Nephron (organoid): Measurements from ENCODE around the gene SSNA1.

Experiments used
- H3K27ac Mint-ChIP-seq, 3 experiments: 2 replicates each; pipeline ENCODE4 v1.8.0; 2020; ENCODE audit warnings: mixed read lengths in 3 of 3, mild to moderate bottlenecking in 2 of 3, moderate library complexity in 1 of 3
- H3K27me3 Mint-ChIP-seq: 2 replicates; pipeline ENCODE4 v1.8.0; 2021; ENCODE audit warnings: low read depth, mild to moderate bottlenecking, moderate library complexity, mixed read lengths
- H3K36me3 Mint-ChIP-seq: 2 replicates; pipeline ENCODE4 v1.8.0; 2020; ENCODE audit warnings: low read depth, mixed read lengths
- H3K4me1 Mint-ChIP-seq: 2 replicates; pipeline ENCODE4 v1.8.0; 2020; ENCODE audit warnings: mixed read lengths
- H3K4me3 Mint-ChIP-seq, 3 experiments: 2 replicates each; pipeline ENCODE4 v1.8.0; 2020; ENCODE audit warnings: mild to moderate bottlenecking in 3 of 3, mixed read lengths in 3 of 3, moderate library complexity in 2 of 3
- H3K9me3 Mint-ChIP-seq: 2 replicates; pipeline ENCODE4 v1.8.0; 2020; ENCODE audit warnings: mixed read lengths
- TF ChIP-seq, protein P1 (sequence below), 3 experiments: fragments of 200-600 bp; sonication (generic); IDR thresholded peaks; one replicate each; pipeline ENCODE4 v1.5.0; 2021; ENCODE audit warnings: antibody characterized with exemption in 3 of 3; ENCODE audit not compliant: unreplicated experiment in 3 of 3

Gene SSNA1

DNA sequence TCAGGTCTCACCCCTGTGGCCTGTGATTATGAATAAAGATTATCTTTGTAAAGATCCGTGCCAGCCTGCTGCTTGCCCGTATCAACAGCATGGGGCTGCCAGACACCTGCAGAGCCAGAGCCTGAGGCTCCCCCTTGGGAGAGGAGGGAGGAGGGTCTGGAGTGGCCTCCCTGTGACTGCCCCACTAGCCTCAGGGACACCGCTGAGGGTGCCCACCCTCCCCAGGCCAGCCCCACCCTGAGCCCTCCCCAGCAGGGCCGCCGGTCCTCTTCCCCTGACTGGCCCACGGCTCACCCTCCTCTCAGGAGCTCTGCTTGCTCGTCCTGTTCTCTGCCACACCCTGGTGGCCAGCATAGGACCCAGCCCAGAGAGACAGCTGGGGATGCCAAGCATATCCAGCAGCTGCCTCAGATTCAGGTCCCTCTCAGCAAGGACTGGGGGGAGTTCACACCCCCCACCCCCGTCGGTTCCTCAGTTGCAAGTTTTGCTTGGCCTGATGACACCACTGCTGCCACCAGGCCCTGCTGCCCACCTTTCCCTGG, 1.9 kb downstream of the SSNA1 start:
- TF ChIP-seq, protein P1, sequence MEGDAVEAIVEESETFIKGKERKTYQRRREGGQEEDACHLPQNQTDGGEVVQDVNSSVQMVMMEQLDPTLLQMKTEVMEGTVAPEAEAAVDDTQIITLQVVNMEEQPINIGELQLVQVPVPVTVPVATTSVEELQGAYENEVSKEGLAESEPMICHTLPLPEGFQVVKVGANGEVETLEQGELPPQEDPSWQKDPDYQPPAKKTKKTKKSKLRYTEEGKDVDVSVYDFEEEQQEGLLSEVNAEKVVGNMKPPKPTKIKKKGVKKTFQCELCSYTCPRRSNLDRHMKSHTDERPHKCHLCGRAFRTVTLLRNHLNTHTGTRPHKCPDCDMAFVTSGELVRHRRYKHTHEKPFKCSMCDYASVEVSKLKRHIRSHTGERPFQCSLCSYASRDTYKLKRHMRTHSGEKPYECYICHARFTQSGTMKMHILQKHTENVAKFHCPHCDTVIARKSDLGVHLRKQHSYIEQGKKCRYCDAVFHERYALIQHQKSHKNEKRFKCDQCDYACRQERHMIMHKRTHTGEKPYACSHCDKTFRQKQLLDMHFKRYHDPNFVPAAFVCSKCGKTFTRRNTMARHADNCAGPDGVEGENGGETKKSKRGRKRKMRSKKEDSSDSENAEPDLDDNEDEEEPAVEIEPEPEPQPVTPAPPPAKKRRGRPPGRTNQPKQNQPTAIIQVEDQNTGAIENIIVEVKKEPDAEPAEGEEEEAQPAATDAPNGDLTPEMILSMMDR (IDR thresholded peaks at IDR 0.05; ENCODE audit: unreplicated experiment in 3 of 3) = no peak
- H3K27me3 Mint-ChIP-seq = no peaks in the 10 kb centered on the region

GRCh38 chr9:137191245-137191644, 2.8 kb downstream of the SSNA1 start:
- Mint-ChIP-seq H3K4me1 (peaks cover 32% of the 10 kb centered on the region), H3K36me3 (no peaks in the 10 kb centered on the region), H3K4me3 (peak overlapping the region; percentile 77 to 88 (median 85)), H3K27me3 (no peaks in the 10 kb centered on the region), H3K27ac (no peak overlapping the region), H3K9me3 (no peaks in the 10 kb centered on the region)
- TF ChIP-seq, protein P1 (IDR thresholded peaks at IDR 0.05; ENCODE audit: unreplicated experiment in 3 of 3) = no peak

More for the DNA sequence above, 1.9 kb downstream of the SSNA1 start:
- Mint-ChIP-seq H3K36me3 (no peaks in the 10 kb centered on the region), H3K4me1 (peaks cover 32% of the 10 kb centered on the region), H3K27ac (peak overlapping the region in 2 of 3 experiments; percentile 53 to 68), H3K4me3 (peak overlapping the region; percentile 85 to 90 (median 88)), H3K9me3 (no peaks in the 10 kb centered on the region)

GRCh38 chr9:137191691-137192447, 3.4 kb downstream of the SSNA1 start:
- Mint-ChIP-seq H3K4me1 (peaks cover 28% of the 10 kb centered on the region), H3K27me3 (no peaks in the 10 kb centered on the region), H3K4me3 (peak overlapping the region in 1 of 3 experiments; percentile 88), H3K9me3 (no peaks in the 10 kb centered on the region), H3K27ac (no peak overlapping the region), H3K36me3 (no peaks in the 10 kb centered on the region)
- TF ChIP-seq, protein P1 (IDR thresholded peaks at IDR 0.05; ENCODE audit: unreplicated experiment in 3 of 3) = no peak

DNA sequence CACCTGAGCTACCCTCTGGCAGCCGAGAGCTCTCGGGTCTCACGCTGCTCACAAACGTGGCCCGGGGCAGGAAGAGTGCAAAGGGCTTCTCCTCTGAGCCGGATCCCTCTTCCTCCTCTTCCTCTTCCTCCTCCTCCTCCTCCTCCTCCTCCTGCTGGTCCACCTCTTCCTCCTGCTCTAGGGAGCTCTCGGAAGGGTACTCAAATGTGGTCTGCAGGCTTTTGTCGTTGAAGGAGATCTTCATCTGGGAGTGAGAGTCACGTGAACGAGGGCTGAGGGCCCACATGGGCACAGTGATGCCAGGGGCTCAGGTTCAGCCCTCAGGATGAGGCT, 3.9 kb downstream of the SSNA1 start:
- H3K36me3 Mint-ChIP-seq = no peaks in the 10 kb centered on the region
- peaks cover 22% of the 10 kb centered on the region for H3K4me1 Mint-ChIP-seq
- no peaks in the 10 kb centered on the region for H3K27me3 Mint-ChIP-seq
- no peak overlapping the region for H3K27ac Mint-ChIP-seq
- TF ChIP-seq, protein P1 (IDR thresholded peaks at IDR 0.05; ENCODE audit: unreplicated experiment in 3 of 3) = no peak
- no peaks in the 10 kb centered on the region for H3K9me3 Mint-ChIP-seq
- peak overlapping the region in 2 of 3 experiments; percentile 31 to 38 for H3K4me3 Mint-ChIP-seq

- H3K9me3 Mint-ChIP-seq = no peaks in the 10 kb centered on the region
- H3K27me3 Mint-ChIP-seq = no peaks in the 10 kb centered on the region
- H3K4me1 Mint-ChIP-seq = peaks cover 18% of the 10 kb centered on the region
- H3K4me3 Mint-ChIP-seq = no peak overlapping the region
- TF ChIP-seq, protein P1 (IDR thresholded peaks at IDR 0.05; ENCODE audit: unreplicated experiment in 3 of 3) = no peak
- H3K27ac Mint-ChIP-seq = no peak overlapping the region
- H3K36me3 Mint-ChIP-seq = no peaks in the 10 kb centered on the region
Observed at GRCh38 chr9:137192859-137193258, 4.4 kb downstream of the SSNA1 start.

- Mint-ChIP-seq H3K4me1 (peaks cover 17% of the 10 kb centered on the region), H3K36me3 (no peaks in the 10 kb centered on the region), H3K27me3 (no peaks in the 10 kb centered on the region), H3K27ac (no peak overlapping the region), H3K4me3 (no peak overlapping the region), H3K9me3 (no peaks in the 10 kb centered on the region)
- TF ChIP-seq, protein P1 (IDR thresholded peaks at IDR 0.05; ENCODE audit: unreplicated experiment in 3 of 3) = no peak
Observed at GRCh38 chr9:137193771-137194170, 5.3 kb downstream of the SSNA1 start.
